Measurements from ENCODE around the gene SCD5. TPM values are rescaled to one million over a fixed set of nuclear protein-coding genes. Genes with fewer than 3 reads are reported as not detected.

SCD5 gene
- total RNA-seq, 1 donor from 2014 or later = 4.7 TPM

- no peak for DNase-seq (ENCODE audit: low spot score)
Observed at GRCh38 chr4:82737354-82737753, 61.2 kb downstream of the SCD5 start.

- no peak for DNase-seq (ENCODE audit: low spot score)
Observed at GRCh38 chr4:82733636-82734035, 65.0 kb downstream of the SCD5 start.

- no peak for DNase-seq (ENCODE audit: low spot score)
Observed at GRCh38 chr4:82728301-82728700, 70.3 kb downstream of the SCD5 start.

GRCh38 chr4:82726596-82726995, 72.0 kb downstream of the SCD5 start:
- DNase-seq (ENCODE audit: low spot score) = no peak

- no peak for DNase-seq (ENCODE audit: low spot score)
Observed at GRCh38 chr4:82721819-82722423, 76.7 kb downstream of the SCD5 start.

- DNase-seq (ENCODE audit: low spot score) = no peak
Observed at GRCh38 chr4:82718162-82718940, 80.2 kb downstream of the SCD5 start.

- no peak for DNase-seq (ENCODE audit: low spot score)
Observed at GRCh38 chr4:82715731-82716617, 82.6 kb downstream of the SCD5 start.

- DNase-seq (ENCODE audit: low spot score) = no peak
Observed at GRCh38 chr4:82713856-82714255, 84.7 kb downstream of the SCD5 start.

- DNase-seq (ENCODE audit: low spot score) = no peak
Observed at GRCh38 chr4:82712561-82712960, 86.0 kb downstream of the SCD5 start.

- DNase-seq (ENCODE audit: low spot score) = no peak
Observed at GRCh38 chr4:82711158-82711785, 87.3 kb downstream of the SCD5 start.

- DNase-seq (ENCODE audit: low spot score) = no peak
Observed at GRCh38 chr4:82710197-82710929, 88.2 kb downstream of the SCD5 start.

GRCh38 chr4:82708982-82709381, 89.6 kb downstream of the SCD5 start:
- DNase-seq (ENCODE audit: low spot score) = no peak

- no peak for DNase-seq (ENCODE audit: low spot score)
Observed at GRCh38 chr4:82706349-82707000, 92.1 kb downstream of the SCD5 start.

GRCh38 chr4:82705928-82706300, 92.7 kb downstream of the SCD5 start:
- no peak for DNase-seq (ENCODE audit: low spot score)

GRCh38 chr4:82705169-82705927, 93.2 kb downstream of the SCD5 start:
- no peak for DNase-seq (ENCODE audit: low spot score)

GRCh38 chr4:82704156-82704555, 94.4 kb downstream of the SCD5 start:
- DNase-seq (ENCODE audit: low spot score) = no peak

GRCh38 chr4:82698412-82698811, 100.2 kb downstream of the SCD5 start:
- no peak for DNase-seq (ENCODE audit: low spot score)

- no peak for DNase-seq (ENCODE audit: low spot score)
Observed at GRCh38 chr4:82697561-82697960, 101.0 kb downstream of the SCD5 start.

- DNase-seq (ENCODE audit: low spot score) = no peak
Observed at GRCh38 chr4:82696117-82696860, 102.3 kb downstream of the SCD5 start.
